Stimulated activated CD4-positive, alpha-beta T cell treated with anti-CD3 and anti-CD28 coated beads, Interleukin-1b, Interleukin-23, amount 100 ng/mL, for 4 hours (primary cell): ENCODE data around the gene TXNDC8.
"Not testable (repeated sequence)": the region's sequence is repeated elsewhere in the genome, so short reads cannot be mapped to it uniquely, and the experiment has no call there.

Experiments used
- DNase-seq, 2 donors: peaks; one replicate each; pipeline ENCODE4 v3.0.0-alpha.2; 2020; ENCODE audit warnings: low read depth in 2 of 2

The TXNDC8 gene

GRCh38 chr9:110337727-110338126 is at the start of gene TXNDC8:
TXNDC8 (minus strand) TSS chr9:110337863.
- DNase-seq, result no peak

- DNase-seq, result no peak
These were observed 45.8 kb upstream of the TXNDC8 start for GRCh38 chr9:110383491-110383890.

GRCh38 chr9:110382731-110383130 is 45.1 kb upstream of the TXNDC8 start:
- DNase-seq, result no peak

DNA sequence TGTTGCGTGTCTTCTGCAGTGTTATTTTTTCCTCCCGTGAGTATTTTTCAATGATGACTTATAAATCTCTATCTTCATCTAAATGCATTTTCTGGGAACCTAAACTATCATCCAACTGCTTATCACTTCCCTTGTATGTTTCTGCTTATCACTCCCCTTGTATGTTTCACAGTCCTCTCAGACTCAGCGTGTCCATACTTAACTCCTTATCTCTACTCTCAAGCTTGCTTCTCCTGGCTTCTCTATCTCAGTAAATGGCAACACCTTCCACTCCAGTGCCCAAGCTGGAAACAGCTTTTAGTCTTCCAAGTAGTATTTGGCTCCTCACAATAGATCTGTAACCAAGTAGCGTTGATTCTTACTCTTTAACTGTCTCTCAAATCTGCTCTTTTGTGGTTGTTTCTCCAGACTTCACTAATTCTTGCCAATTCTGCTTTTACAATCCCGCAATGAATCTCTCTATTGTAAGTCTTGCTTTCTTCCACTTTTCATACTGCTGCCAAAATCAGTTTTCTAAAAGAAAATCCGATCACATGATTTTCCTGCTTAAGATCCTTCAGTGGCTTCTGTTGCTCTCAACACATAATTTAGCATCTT is 33.8 kb upstream of the TXNDC8 start:
- no peak for DNase-seq

- DNase-seq, result no peak
These were observed 32.7 kb upstream of the TXNDC8 start for GRCh38 chr9:110370315-110370714.

DNA sequence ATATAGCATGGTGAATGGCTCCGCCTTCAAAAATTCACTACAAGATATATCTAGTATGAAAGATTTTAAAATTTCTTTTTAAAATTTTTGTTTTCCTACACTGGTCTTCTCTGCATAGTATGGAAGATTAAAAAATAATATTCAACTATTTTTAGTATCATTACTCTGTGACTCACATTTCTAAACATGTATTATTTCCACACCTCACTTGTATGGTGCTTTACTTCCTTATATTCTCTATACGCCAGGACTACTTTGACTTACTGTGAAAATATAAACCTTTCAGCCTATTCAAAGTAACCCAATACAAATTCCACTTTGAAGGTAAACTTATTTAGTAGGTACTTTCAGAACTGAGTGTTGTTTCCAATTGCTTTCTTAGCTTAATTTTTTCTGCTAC is 26.8 kb upstream of the TXNDC8 start:
- DNase-seq, result no peak

- DNase-seq, result not testable (repeated sequence)
These were observed 21.3 kb upstream of the TXNDC8 start for GRCh38 chr9:110358992-110359391.

DNA sequence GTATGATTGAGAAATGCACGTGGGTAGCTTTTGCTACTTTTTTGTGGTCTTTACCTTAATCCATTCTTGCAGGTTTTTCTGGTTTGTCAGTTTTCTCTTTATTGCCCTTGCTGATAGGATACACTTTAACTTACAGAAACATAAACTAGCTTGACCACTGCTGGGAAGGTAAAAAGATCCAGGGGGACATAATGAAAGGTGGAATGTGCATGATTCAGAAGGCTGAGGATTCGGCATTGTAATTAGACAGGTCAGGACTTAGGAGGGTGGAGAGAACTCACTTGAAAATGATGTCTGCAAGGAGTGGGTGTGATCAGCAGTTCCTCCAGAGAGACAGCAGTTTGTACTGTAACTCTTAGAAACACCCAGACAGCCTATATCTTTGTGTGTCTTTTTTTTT is 19.8 kb upstream of the TXNDC8 start:
- no peak for DNase-seq

DNA sequence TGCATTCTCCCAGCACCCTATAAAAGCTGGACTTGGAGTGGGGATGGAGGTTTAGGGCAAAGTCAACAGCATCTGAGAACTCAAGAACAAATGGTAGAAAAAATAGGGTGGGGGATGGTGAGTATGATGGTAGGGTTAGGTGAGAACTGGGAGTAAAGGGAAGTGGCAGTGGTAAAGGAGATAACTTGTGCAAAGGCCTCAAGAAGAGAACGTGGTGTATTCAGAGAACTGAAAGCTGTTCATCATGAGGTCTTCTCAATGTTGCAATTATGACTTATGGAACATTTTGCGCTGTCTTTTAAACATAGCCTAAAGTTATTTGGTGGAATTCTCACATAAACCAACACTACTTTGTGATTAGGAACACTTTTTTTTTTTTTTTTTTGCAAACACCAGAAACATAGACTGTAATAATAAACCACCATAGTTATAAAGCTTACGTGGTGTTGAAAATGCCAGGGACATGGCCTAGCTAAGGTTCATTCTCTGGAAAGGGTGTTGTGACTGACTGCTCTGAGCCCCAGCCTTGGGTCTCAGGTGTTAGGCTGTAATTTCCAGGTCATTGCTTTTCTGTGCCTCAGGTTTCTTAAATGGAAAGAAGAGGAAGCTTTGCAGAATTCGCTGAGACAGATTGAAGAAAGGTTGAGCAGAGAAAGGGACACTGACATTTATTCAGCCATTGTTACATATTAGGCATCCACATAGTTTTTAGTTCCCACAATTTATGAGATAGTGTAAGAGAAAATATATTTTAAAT is 19.2 kb upstream of the TXNDC8 start:
- no peak for DNase-seq

- DNase-seq, result no peak
These were observed 18.2 kb upstream of the TXNDC8 start for GRCh38 chr9:110355911-110356310.

DNA sequence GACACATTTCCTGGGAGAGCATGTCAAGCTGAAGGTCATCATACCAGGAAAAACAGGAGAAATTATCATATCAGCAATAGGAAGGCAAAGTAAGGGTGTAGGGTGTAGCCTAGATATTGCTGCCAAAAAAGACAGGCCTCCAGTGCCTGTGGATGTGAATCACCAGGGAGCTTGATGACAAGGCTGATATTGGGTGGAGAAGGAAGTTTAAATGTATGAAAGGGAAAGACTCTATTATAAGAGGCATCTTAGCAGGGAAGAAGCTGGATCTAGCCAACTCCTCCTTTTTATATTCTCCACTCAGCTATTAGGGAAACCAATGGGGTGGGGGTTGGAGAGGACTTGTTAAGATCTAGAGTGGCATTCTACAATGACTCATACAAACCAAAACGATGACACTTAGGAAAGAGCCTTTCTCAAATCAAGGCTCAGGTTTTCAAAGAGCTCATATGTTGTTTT is 13.4 kb upstream of the TXNDC8 start:
- no peak for DNase-seq

GRCh38 chr9:110346325-110346724 is 8.7 kb upstream of the TXNDC8 start:
- no peak for DNase-seq

DNA sequence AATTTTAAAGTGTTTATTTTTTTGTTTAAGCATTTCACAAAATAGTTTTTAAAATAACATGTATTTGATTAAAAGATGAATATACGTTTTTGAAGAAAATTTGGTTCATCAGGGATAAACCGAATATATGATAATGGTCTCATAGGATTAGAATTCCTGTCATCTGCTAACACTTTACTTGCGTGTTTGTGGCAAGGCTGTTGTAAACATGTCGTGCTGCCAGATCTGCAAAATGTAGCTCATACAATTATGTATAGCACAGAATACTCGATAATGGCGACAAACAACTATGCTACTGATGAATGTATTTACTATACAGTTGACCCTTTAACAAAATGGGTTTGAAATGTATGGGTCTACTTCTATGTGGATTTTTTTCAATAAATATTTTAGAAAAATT is 7.2 kb upstream of the TXNDC8 start:
- no peak for DNase-seq

- no peak for DNase-seq
These were observed 5.9 kb upstream of the TXNDC8 start for GRCh38 chr9:110343551-110343950.

- no peak for DNase-seq
These were observed 2.6 kb upstream of the TXNDC8 start for GRCh38 chr9:110340306-110340705.

DNA sequence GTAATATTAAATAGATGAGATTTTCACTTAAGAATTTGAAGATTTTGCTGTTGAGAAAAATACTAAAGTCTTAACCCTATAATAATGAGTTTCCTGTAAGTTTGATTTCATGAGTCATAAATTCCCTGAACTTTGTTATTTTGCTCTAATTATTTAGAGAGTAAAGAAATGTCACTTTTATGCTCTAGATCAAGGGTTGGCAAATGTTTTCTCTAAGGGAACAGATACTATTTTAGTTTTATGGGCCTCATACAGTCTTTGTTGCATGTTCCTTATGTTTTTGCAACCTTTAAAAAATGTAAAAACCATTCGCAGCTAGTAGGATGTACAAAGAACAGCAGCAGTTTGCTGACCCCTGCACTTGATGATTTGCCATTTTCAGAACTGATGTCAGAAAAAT is 480 bp upstream of the TXNDC8 start:
- DNase-seq, result no peak

DNA sequence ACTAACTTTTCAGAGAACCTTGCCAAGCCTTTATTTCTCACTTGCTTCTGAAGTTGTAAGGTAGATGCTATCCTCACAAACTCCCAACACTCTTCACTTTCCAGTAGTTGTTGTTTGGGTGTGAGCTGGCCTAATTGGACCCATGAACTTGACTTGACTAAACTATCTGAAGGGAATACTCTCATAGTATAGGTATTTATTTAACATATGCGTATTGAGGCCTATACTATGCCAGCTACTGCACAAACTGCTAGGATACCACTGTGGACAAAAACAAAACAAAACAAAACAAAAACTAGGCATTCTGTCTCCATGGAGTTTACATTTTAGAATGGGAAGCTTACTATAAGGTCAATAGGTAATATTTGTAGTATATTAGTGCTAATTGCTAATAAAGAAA is 1.3 kb downstream of the TXNDC8 start:
- no peak for DNase-seq

GRCh38 chr9:110334871-110335270 is 2.8 kb downstream of the TXNDC8 start:
- no peak for DNase-seq

DNA sequence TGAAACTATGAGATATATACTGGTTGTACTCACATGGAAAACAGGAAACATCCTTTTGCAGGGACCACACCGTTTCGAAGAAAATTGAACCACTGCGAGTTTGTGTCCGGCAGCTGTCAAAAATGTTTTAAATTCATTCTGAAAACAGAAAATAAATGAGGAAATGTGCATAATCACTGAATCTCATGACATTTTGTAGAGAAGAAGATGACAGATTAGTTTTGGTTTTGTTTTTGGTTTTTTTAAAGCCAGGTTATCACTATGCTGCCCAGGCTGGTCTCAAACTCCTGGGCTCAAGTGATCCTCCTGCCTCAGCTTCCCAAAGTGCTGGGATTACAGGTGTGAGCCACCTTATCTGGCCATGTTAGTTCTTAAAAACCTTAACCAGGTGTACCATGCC is 3.5 kb downstream of the TXNDC8 start:
- no peak for DNase-seq

DNA sequence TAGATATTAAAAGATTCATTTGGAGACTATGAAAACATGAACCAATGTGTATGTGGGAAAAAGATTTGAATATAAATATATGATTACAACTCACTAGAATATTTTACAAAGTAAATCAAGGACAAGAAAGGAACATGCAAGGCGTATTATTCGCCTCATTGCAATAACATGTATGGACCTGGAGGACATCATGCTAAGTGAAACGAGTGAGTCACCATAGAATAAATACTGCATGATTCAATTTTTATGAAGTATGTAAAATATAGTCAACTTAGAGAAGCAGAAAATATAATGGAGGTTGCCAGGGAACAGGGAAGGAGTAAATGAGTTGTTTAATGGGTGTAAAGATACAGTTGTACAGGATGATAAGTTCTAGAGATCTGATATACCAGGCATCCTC is 4.9 kb downstream of the TXNDC8 start:
- DNase-seq, result no peak

DNA sequence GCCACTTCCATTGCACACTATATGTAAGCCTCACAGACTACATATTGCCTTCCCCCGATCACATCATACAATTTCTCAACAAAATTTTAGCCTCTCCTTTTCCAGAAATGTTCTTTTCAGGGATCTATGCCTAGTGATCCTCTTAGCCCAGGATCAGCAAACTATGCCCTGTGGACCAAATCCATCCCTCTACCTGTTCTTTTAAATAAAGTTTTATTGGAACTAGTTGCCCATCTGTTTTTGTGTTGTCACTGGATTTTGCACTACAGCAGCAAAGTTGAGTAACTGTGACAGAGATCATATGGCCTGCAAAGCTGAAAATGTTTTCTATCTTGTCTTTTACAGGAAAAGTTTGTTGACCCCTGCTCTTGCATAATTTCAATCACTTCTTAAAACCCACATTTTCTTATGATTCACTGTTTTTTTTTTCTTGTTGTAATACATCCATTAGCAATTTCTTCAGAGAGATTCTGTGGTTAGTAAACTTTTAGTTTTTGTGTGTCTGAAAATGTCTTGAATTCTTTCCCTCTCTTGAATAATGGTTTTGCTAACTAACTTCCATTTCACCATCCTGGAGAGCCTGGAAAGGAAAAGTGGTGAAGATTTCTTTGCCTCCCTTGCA is 7.1 kb downstream of the TXNDC8 start:
- no peak for DNase-seq

DNA sequence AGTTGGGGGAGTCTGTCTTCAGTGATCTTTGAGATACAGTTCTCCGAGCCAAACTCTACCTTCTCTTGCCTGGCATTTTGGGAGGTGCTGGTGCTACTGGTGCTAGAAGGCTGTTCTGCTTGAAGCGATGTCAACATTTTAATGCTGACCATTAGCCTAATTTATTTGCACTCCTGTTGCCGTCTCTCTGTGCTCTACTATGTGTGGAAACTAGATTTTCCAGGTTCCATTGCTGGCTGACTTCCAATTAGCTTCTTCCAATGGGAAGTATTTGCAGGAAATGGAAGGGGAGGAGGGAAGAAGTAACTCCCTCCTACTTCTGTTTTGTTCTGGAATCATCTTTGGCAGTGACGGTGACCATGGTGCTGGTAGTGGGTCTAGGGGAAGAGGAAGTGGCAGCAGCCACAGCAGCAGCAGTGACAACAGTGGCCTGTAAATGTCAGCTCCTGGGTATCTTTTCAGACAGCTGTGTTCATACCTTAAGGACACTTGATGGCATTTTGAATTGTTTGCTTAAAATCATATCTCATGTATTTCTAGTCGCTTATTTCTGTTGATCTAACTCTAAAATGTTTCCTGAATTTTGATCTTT is 7.9 kb downstream of the TXNDC8 start:
- DNase-seq, result no peak

DNA sequence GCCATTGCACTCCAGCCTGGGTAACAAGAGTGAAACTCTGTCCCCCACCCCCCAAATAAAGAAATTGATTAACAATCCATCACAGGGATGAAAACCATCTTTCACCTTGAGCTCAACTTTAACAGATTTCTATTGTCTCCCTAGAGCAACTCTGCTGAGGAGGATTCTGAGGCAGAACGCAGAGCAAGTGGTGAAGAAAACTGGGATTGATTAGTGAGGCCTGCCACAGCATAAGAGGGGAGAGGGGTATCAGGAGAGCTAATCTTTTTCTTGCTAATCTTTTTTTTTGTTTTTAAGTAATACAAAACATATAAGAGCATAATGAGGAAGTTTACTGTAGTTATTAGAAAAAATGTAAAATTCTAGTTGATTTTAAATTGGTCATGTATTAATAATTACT is 8.9 kb downstream of the TXNDC8 start:
- DNase-seq, result no peak
